Loucy (cell line): ENCODE measurements around the gene ADCY9.

Experiments
- EZH2phosphoT487 ChIP-seq: fragments of 200-600 bp; IDR thresholded peaks from 2 replicates; pipeline ENCODE4 v1.6.1; 2018; ENCODE audit warnings: antibody characterized with exemption, mild to moderate bottlenecking, moderate library complexity, borderline replicate concordance
- TF ChIP-seq, protein P1 (sequence below): fragments of 200-600 bp; sonication (generic); conservative IDR thresholded peaks from 2 replicates; pipeline ENCODE4 v1.5.1; 2014; ENCODE audit warnings: mild to moderate bottlenecking, antibody characterized with exemption, low read length

DNA sequence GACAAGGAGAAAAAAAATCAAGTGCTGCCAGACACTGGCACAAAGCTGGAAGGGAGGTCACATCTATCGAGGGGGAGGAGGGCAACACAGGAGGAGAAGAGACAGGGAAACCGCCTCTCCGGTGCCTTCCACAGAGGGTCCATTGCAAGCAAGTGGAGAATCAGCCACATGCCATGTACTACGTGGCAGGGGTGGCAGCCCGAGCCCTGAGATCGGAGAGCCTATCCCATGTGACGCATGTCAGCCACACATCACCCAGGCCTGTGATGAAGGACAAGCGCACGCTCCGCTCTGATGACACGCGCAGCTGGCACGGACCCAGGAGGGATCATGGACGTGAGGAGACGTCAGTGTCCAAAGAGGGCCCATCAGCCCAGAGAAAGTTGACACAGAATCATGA lies 30.1 kb downstream of the ADCY9 start:
- TF ChIP-seq, protein P1, sequence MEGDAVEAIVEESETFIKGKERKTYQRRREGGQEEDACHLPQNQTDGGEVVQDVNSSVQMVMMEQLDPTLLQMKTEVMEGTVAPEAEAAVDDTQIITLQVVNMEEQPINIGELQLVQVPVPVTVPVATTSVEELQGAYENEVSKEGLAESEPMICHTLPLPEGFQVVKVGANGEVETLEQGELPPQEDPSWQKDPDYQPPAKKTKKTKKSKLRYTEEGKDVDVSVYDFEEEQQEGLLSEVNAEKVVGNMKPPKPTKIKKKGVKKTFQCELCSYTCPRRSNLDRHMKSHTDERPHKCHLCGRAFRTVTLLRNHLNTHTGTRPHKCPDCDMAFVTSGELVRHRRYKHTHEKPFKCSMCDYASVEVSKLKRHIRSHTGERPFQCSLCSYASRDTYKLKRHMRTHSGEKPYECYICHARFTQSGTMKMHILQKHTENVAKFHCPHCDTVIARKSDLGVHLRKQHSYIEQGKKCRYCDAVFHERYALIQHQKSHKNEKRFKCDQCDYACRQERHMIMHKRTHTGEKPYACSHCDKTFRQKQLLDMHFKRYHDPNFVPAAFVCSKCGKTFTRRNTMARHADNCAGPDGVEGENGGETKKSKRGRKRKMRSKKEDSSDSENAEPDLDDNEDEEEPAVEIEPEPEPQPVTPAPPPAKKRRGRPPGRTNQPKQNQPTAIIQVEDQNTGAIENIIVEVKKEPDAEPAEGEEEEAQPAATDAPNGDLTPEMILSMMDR, result no peak
- TF ChIP-seq EZH2phosphoT487, result no peak
